Endothelial cell of umbilical vein (primary cell): ENCODE measurements around the gene ARL8B. TPM values are rescaled to one million over a fixed set of nuclear protein-coding genes. Genes with fewer than 3 reads are reported as not detected.

Experiments used
- BruUV-seq: library from RNA; stranded (reverse); fragments of 400-500 nt; replicated peaks from 2 replicates; lab custom pipeline; 2021; lab: Mats Ljungman, UMichigan
- CTCF ChIA-PET: fragments of 300-600, 350-600 bp; sonication (Branson Sonifier 250); formaldehyde crosslinking; loops from one replicate; lab custom pipeline; 2021; ENCODE audit warnings: antibody characterized with exemption, inconsistent platforms; lab: Charles Lee
- POLR2A ChIA-PET: fragments of 300-600, 350-600 bp; sonication (Branson Sonifier 250); formaldehyde crosslinking; loops from one replicate; lab custom pipeline; 2021; ENCODE audit warnings: antibody characterized with exemption, inconsistent platforms; lab: Charles Lee
- DNase-seq: peaks from one replicate; pipeline ENCODE4 v3.0.0-alpha.2; 2011; ENCODE audit warnings: low read depth, low spot score
- FAIRE-seq: peaks from 2 replicates; lab custom pipeline; 2011; peaks lifted over from hg19 to GRCh38; lab: Jason Lieb, UNC
- H2AFZ ChIP-seq: 2 replicates; pipeline ENCODE4 v1.6.0; 2012; ENCODE audit warnings: low read depth, low read length, control low read depth, inconsistent platforms
- H3K27ac ChIP-seq: 2 replicates; pipeline ENCODE4 v1.5.1; 2011; ENCODE audit warnings: low read depth, mild to moderate bottlenecking, control low read depth, low read length, moderate library complexity; ENCODE audit not compliant: insufficient read depth
- H3K27me3 ChIP-seq, 2 experiments: 2 replicates each; pipeline versions ENCODE4 v1.6.0 to v1.6.1; 2011; ENCODE audit warnings: low read length in 2 of 2, mixed read lengths in 1 of 2; ENCODE audit not compliant: control insufficient read depth in 2 of 2, insufficient read depth in 2 of 2
- H3K36me3 ChIP-seq, 2 experiments: 2 replicates in 1 of 2; 3 replicates in 1 of 2; pipeline ENCODE4 v1.5.1; 2011; ENCODE audit warnings: low read length in 2 of 2, mild to moderate bottlenecking in 1 of 2, moderate library complexity in 1 of 2; ENCODE audit not compliant: control insufficient read depth in 2 of 2, insufficient read depth in 2 of 2; ENCODE audit errors: extremely low read depth in 1 of 2
- H3K4me1 ChIP-seq: 3 replicates; pipeline ENCODE4 v1.5.1; 2011; ENCODE audit warnings: mild to moderate bottlenecking, low read length; ENCODE audit not compliant: control insufficient read depth, insufficient read depth; ENCODE audit errors: extremely low read depth
- H3K4me2 ChIP-seq: 2 replicates; pipeline ENCODE4 v1.6.1; 2011; ENCODE audit warnings: low read length, control low read depth, mixed read lengths; ENCODE audit not compliant: insufficient read depth
- H3K4me3 ChIP-seq, 3 experiments: fragments of 200-600 bp in 1 of 3; sonication (generic), shearing (Covaris generic) in 1 of 3; replicated peaks in 1 of 3; 2 replicates each; pipeline ENCODE4 v1.5.1; 2011 to 2016; ENCODE audit warnings: control low read depth in 3 of 3, low read length in 3 of 3, mild to moderate bottlenecking in 2 of 3, inconsistent platforms in 1 of 3, low read depth in 1 of 3, moderate library complexity in 1 of 3; ENCODE audit not compliant: insufficient read depth in 1 of 3
- H3K79me2 ChIP-seq: 2 replicates; pipeline ENCODE4 v1.6.0; 2012; ENCODE audit warnings: low read length, inconsistent platforms; ENCODE audit not compliant: control insufficient read depth, insufficient read depth
- H3K9ac ChIP-seq: replicated peaks from 2 replicates; pipeline ENCODE3; 2011; ENCODE audit warnings: low read length, control low read depth; ENCODE audit not compliant: insufficient read depth; ENCODE audit errors: extremely low read depth
- H3K9me1 ChIP-seq: replicated peaks from 3 replicates; pipeline ENCODE4 v1.6.0; 2011; ENCODE audit warnings: mild to moderate bottlenecking, low read length; ENCODE audit not compliant: control insufficient read depth, insufficient read depth; ENCODE audit errors: extremely low read depth
- H3K9me3 ChIP-seq: replicated peaks from 2 replicates; pipeline ENCODE4 v1.5.1; 2012; ENCODE audit warnings: low read length, inconsistent platforms; ENCODE audit not compliant: control insufficient read depth, insufficient read depth
- H4K20me1 ChIP-seq: replicated peaks from 2 replicates; pipeline ENCODE3; 2011; ENCODE audit warnings: mild to moderate bottlenecking, low read length; ENCODE audit not compliant: control insufficient read depth, insufficient read depth; ENCODE audit errors: extremely low read depth
- CTCF ChIP-seq, 2 donors: IDR thresholded peaks; 1 replicate in 1 of 2; 2 replicates in 1 of 2; pipeline ENCODE4 v1.5.1; 2011; ENCODE audit warnings: low read length in 2 of 2, mild to moderate bottlenecking in 2 of 2, moderate library complexity in 2 of 2, control low read depth in 1 of 2, inconsistent platforms in 1 of 2, low read depth in 1 of 2; ENCODE audit not compliant: insufficient read depth in 1 of 2; ENCODE audit errors: extremely low read depth in 1 of 2
- EZH2 ChIP-seq: IDR thresholded peaks from 2 replicates; pipeline ENCODE4 v1.6.1; 2012; ENCODE audit warnings: borderline replicate concordance, low read depth, mild to moderate bottlenecking, moderate library complexity, low read length, inconsistent platforms; ENCODE audit not compliant: severe bottlenecking
- FOS ChIP-seq: IDR thresholded peaks from 2 replicates; pipeline ENCODE4 v1.6.1; 2011; ENCODE audit warnings: mild to moderate bottlenecking, low read length, moderate library complexity, borderline replicate concordance; ENCODE audit not compliant: insufficient read depth
- JUN ChIP-seq: IDR thresholded peaks from 2 replicates; pipeline ENCODE4 v1.6.1; 2011; ENCODE audit warnings: borderline replicate concordance, low read depth; ENCODE audit not compliant: insufficient read length, insufficient read depth
- MAX ChIP-seq: IDR thresholded peaks from 2 replicates; pipeline ENCODE4 v1.6.1; 2011; ENCODE audit not compliant: insufficient read depth, insufficient read length
- MYC ChIP-seq: IDR thresholded peaks from one replicate; pipeline ENCODE4 v1.6.1; 2011; ENCODE audit warnings: mild to moderate bottlenecking, low read depth, low read length
- dilution Hi-C: fragments of 300-500 bp; cut with MboI; formaldehyde crosslinking; loops from one replicate; pipeline ENCODE4 v1.15.0; 2019; ENCODE audit warnings: low sequenced_read_pairs; ENCODE audit not compliant: extremely low pct_ligation_motif_present
- intact Hi-C: fragments of 100-400 bp; cut with micrococcal nuclease; formaldehyde crosslinking; loops from one replicate; pipeline ENCODE4 v1.10.0; 2022
- polyA plus RNA-seq, 4 experiments: library from polyadenylated mRNA; depleted of rRNA in 3 of 4; stranded (reverse) in 3 of 4; unstranded in 1 of 4; fragments of >200 nt; gene quantifications; 2 replicates each; pipeline versions ENCODE4 v1.2.1 to v1.2.3, GENCODE V29; 2011 to 2012; ENCODE audit warnings: missing spikeins in 1 of 4
- total RNA-seq: library from RNA; stranded (reverse); gene quantifications from 2 replicates; pipeline ENCODE4 v1.2.3, GENCODE V29; 2021

Gene ARL8B
- total and polyA plus RNA-seq, 2 donors (not counting 3 experiments of a cell fraction or from before 2014, with no cell fraction given), result 32.1 to 58.2 TPM

- Histone ChIP-seq H3K36me3 (peaks cover 11 to 20% of the 10 kb centered on the region in 2 experiments), H3K27ac (peak overlapping the region; percentile 75), H3K9ac (no peak overlapping the region), H3K4me1 (peaks cover 38% of the 10 kb centered on the region), H3K4me3 (no peak overlapping the region), H3K4me2 (peak overlapping the region; percentile 5), H2AFZ (no peak overlapping the region), H4K20me1 (no peaks in the 10 kb centered on the region), H3K9me3 (no peaks in the 10 kb centered on the region), H3K79me2 (peaks cover 45% of the 10 kb centered on the region), H3K27me3 (no peaks in the 10 kb centered on the region), H3K9me1 (no peaks in the 10 kb centered on the region)
- DNase-seq (no peak), FAIRE-seq (no peak)
- dilution Hi-C loops, result no loop called here
- no peak for TF ChIP-seq FOS
- no peak for TF ChIP-seq CTCF (IDR thresholded peaks at IDR 0.05; ENCODE audit: extremely low read depth in 1 of 2, insufficient read depth in 1 of 2, low read depth in 1 of 2, low read length in 2 of 2)
- no peak for TF ChIP-seq MYC
- no peak for TF ChIP-seq JUN
- TF ChIP-seq MAX, result no peak
- no peak for TF ChIP-seq EZH2
- BruUV-seq, result no TSS peak
- ChIA-PET POLR2A (interaction anchor here (1.0 kb wide), 1 partner anchor 12 kb away, joined by 5 read pairs; no protein-coding TSS in a partner anchor), CTCF (interaction anchor here (0.7 to 3.0 kb wide), 11 partner anchors 14 to 486 kb away, joined by 3 to 12 read pairs (median 3); partner anchors contain the start of gene ARL8B)
- intact Hi-C loops, result loop anchor here (2.0 kb wide), 1 partner anchor 1251 kb away; no protein-coding TSS in a partner anchor
Measured at GRCh38 chr3:5197470-5198312, 75.6 kb downstream of the ARL8B start.
